GM15510 (cell line): ENCODE data around the gene SMAD3.

Experiments used
- POLR2A ChIP-seq: IDR thresholded peaks from 3 replicates; pipeline ENCODE4 v1.6.1; 2011; ENCODE audit warnings: borderline replicate concordance; ENCODE audit not compliant: insufficient read length; ENCODE audit errors: extremely low read depth

The SMAD3 gene

GRCh38 chr15:67194171-67195114, 129.0 kb downstream of the SMAD3 start:
- no peak for TF ChIP-seq POLR2A

- TF ChIP-seq POLR2A = no peak
Observed at GRCh38 chr15:67195305-67195704, 129.9 kb downstream of the SMAD3 start.

- no peak for TF ChIP-seq POLR2A
Observed at GRCh38 chr15:67196222-67196621, 130.8 kb downstream of the SMAD3 start.

GRCh38 chr15:67196672-67197363, 131.4 kb downstream of the SMAD3 start:
- TF ChIP-seq POLR2A = peak; percentile 20

- peak; percentile 1 for TF ChIP-seq POLR2A
Observed at GRCh38 chr15:67197364-67197695, 131.9 kb downstream of the SMAD3 start.

GRCh38 chr15:67198157-67198754, 132.9 kb downstream of the SMAD3 start:
- no peak for TF ChIP-seq POLR2A

GRCh38 chr15:67199391-67199790, 134.0 kb downstream of the SMAD3 start:
- TF ChIP-seq POLR2A = no peak

GRCh38 chr15:67199881-67200763, 134.7 kb downstream of the SMAD3 start:
- no peak for TF ChIP-seq POLR2A

- TF ChIP-seq POLR2A = no peak
Observed at GRCh38 chr15:67201136-67201535, 135.7 kb downstream of the SMAD3 start.

- TF ChIP-seq POLR2A = no peak
Observed at GRCh38 chr15:67202091-67202490, 136.7 kb downstream of the SMAD3 start.

GRCh38 chr15:67202991-67203390, 137.6 kb downstream of the SMAD3 start:
- TF ChIP-seq POLR2A = no peak

GRCh38 chr15:67207555-67208207, 142.3 kb downstream of the SMAD3 start:
- TF ChIP-seq POLR2A = no peak

- TF ChIP-seq POLR2A = no peak
Observed at GRCh38 chr15:67208396-67208795, 143.0 kb downstream of the SMAD3 start.

- no peak for TF ChIP-seq POLR2A
Observed at GRCh38 chr15:67210555-67211168, 145.3 kb downstream of the SMAD3 start.

- no peak for TF ChIP-seq POLR2A
Observed at GRCh38 chr15:67212684-67213367, 147.4 kb downstream of the SMAD3 start.
